GM21576 (cell line): ENCODE results near the gene TMEM87B.

Experiments
- ATAC-seq: cut with Tn5 transposase; IDR thresholded peaks from one replicate; pipeline ENCODE4 v1.9.1; 2021; ENCODE audit warnings: mild to moderate bottlenecking, moderate library complexity; ENCODE audit not compliant: unreplicated experiment

Gene TMEM87B, protein sequence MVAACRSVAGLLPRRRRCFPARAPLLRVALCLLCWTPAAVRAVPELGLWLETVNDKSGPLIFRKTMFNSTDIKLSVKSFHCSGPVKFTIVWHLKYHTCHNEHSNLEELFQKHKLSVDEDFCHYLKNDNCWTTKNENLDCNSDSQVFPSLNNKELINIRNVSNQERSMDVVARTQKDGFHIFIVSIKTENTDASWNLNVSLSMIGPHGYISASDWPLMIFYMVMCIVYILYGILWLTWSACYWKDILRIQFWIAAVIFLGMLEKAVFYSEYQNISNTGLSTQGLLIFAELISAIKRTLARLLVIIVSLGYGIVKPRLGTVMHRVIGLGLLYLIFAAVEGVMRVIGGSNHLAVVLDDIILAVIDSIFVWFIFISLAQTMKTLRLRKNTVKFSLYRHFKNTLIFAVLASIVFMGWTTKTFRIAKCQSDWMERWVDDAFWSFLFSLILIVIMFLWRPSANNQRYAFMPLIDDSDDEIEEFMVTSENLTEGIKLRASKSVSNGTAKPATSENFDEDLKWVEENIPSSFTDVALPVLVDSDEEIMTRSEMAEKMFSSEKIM

DNA sequence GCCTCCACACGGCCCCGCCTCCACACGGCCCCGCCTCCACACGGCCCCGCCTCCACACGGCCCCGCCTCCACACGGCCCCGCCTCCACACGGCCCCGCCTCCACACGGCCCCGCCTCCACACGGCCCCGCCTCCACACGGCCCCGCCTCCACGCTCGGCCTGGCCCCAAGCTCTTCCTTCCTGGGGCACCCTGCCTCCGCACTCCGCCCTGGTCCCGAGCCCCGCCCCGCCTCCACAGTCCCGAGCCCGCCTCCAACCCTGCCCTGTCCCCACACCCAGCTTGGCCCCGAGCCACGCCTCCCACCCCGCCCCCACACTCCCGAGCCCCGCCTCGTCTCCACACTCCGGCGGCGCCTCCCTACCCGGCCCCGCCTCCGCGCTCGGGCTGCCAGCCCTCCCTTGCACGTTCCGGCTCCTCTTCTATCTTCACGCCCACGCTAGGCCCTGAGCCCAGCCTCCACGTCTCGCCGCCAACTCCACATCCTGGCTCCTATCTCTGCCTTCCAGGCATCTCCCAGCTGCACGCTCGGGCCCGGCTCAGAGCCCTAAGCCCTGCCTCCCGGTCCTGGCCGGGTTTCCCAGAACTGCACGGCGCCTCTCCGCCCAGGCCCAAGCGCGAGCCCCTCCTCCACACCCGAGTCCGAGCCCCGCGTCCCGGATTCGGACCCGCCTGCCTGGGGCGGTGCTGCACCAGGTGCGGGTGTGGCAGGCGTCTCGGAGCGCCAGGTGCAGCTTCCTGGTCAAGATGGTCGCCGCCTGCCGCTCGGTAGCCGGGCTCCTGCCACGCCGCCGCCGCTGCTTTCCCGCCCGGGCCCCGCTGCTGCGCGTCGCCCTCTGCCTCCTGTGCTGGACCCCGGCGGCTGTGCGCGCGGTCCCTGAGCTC, at the start of gene TMEM87B:
Gene TMEM87B, plus strand, starts transcription at position 423 of the 883 bp plus-strand sequence. Its CDS starts 323 bp downstream, at position 746.
- ATAC-seq: peak; percentile 50

DNA sequence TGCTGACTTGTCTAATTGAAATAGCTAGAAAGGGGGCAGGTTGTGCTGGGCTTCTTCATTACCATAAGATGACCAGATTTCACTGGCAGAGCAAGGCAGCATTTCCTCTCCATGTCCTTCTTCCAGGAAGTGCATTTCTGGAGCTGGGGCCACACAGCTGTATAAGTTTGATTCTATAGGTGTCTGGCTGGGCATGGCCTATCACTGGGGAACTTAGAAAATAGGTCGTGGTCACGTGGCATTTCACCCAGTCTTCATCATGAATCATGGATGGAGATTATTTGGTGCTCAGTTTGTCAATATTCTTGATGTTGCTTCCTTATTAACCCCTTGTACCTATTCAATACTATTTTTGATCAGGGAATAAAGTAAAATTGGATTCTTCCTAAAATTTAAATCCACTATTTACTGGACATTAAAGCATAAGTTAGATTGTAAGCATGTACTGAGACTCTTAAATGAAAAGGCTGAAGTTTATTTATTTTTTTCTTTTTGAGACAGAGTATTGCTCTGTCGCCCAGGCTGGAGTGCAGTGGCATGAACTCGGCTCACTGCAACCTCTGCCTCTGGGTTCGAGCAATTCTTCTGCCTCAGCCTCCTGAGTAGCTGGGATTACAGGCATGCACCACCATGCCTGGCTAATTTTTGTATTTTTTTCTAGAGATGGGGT, 49.5 kb upstream of the TMEM87B start:
- ATAC-seq: no peak

DNA sequence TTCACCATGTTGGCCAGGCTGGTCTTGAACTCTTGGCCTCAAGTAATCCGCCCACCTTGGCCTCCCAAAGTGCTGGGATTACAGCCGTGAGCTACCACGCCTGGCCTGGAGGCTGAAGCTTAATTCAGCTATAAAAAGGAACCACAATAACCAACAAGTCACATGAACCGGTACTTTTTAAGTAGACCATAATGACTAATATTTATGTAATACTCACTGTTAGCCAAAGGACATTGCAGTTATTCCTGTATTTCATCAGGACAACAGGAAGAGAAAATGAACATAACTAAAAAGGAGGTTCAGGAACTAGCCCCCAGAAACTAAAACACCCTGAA, 49.0 kb upstream of the TMEM87B start:
- no peak for ATAC-seq

DNA sequence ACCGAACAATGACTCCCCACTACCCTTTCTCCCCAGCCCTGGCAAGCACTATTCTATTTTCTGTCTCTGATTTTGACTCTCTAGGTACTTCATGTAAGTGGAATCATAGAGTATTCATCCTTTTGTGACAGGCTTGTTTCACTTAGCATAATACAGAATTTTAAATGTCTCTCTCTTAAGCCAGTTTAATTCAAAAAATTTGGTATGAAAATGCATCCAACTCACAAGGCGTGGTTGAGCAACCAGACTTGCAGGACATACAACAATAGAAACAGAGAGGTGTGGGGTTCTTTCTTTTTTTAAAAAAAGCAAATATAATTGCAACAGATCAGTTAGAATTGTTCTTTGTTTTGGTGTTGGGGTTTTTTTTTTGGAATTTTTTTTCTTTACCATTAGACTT, 47.6 kb upstream of the TMEM87B start:
- no peak for ATAC-seq

DNA sequence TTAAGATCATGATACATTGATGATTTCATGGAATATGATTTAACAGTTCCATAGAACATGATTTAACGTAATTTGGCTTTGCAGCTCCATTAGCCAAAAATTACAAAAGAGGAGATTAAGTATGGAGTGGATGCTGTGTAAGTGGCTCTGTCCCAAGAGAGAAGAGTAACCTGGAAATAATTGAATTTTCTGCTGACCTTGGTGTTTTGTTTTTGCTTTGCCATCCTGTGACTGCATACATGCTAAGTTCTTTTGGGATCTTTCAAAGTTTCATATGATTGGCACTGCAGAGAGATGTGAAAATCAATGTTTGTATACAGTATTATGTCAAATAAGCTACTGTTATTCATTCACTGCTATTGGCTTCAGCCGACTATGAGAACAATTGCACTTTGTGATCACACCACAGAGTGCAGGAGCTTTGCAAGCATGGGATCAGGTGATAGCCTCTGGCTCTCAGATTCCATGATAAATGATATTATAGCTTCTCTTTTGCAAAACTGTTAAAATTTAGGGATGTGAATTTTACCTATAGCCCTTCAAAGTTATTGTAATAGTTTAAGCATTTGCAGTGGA, 46.1 kb upstream of the TMEM87B start:
- no peak for ATAC-seq

DNA sequence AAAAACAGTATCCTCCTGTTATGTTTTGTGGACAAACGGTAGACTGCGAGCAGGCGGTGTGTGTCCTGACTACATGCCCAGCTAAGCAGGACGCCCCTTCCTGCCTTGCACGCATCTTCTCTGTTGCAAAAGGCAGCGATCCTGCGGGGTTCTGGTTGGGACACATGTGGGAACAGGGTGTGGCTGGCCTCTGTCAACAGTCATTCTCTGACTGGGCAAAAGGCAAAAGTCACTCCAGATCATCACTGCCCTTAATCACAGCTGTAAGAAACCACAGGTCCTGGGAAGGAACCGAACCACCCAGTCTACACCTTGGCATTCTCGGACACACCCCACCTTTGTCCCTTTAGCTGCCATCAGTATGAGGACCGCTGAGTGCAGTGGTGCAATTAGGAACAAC, 44.3 kb upstream of the TMEM87B start:
- no peak for ATAC-seq

DNA sequence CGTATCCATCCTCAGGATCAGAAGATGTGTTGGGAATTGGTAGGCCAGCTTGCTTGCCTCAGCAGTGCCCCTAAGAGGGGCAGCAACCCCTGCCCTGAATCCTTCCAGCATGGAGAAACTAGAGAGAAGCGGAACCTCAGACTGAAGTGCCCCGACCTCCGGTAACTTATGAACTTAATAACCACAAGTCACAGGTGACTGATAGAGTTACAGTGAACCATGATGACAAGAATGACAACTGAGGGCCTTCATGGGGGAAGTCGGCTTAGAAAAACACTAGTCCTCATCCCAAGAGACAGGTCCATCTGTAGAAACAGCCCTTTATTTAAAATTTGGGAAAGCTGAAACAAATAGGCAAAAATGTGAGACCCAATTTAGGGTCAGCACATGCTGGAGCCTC, 42.5 kb upstream of the TMEM87B start:
- no peak for ATAC-seq

DNA sequence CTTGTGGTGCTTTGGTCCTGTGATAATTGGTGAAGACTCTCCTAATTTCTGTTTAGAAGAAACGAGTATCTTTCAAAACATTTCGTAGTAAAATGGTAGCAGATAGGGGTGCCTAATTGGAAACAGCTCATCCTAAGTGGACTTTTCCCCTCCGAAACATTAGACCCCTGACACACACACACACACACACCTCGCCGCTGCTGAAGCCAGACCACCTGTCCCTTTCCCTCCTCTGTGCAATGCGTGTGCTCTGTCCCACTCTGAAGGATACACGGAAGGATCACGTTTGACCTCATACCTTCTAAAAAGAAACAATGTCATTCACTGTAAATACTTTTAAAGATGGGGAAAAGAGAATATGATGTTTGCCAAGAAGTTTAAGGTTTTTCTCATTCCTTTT, 36.2 kb upstream of the TMEM87B start:
- ATAC-seq: no peak

DNA sequence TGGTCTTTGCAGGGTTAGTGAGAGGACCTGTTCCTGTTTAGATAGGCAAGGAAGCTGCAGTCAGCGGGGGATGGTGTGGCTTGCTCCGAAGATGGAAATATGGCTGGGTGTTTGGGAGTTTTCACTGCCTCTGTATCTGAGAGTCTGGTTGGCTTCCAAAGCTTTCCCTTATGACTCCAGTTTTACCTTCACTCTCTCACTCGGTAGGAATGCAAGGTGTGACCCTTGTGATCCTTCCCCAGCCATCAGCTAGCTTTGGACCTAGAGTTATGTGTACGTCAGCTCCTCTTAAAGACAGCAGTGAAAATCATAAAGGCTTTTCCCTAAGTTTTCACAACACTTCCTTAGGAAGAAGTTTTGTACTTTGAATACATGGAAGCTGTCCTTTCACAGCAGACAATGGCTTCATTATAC, 35.5 kb upstream of the TMEM87B start:
- ATAC-seq: no peak

DNA sequence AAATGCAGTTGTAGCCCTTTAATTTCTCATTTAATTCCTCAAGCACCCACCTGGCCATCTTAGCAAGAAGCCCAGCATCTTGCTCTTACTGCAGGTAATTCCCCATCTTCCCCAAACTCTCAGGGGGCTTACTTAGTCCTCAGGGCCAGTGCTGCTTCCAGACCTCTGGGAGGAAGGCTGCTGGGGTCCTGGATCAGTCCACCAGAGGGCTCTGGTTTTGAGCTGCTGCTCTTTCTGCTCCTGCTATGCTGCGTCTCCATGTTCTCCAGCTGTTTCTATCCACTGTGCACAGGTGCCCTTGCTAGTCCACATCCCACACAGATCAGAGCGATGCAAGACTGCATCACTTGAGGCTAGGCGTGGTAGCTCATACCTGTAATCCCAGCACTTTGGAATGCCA, 34.5 kb upstream of the TMEM87B start:
- no peak for ATAC-seq

DNA sequence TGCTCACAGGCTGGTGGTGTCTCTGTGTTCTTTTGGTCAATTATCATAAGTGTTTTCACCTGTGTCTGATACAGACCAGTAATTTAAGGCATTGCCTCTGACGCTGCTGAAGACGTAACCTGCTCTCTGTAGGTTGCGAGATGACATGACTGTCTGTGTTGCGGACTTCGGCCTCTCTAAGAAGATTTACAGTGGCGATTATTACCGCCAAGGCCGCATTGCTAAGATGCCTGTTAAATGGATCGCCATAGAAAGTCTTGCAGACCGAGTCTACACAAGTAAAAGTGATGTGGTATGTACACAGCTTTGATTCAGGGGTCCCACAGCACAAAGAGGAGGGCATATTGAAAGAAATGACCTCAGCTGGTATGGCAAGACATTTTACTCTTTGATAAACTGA, 33.8 kb upstream of the TMEM87B start:
- no peak for ATAC-seq

DNA sequence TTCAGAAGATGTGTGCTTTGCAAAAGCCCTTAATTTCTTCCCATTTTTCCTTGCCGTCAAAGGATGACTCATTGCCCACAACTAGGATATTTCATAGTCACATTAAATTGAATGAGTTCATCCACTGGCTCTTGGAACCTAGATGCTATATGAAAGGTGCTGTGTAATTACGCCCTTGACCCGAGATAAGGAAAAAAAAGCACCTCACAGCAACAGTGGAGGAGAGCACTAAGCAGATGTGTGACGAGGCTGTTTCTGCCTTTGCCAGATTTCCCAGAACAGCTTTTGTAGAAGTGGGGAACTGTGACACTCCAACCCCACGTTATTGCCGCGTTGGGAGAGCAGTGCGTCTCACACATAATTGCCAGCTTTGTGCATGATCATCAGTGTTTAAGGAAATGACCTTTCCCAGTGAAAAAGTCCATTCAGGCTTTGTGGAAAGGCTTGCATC, 33.3 kb upstream of the TMEM87B start:
- ATAC-seq: no peak

DNA sequence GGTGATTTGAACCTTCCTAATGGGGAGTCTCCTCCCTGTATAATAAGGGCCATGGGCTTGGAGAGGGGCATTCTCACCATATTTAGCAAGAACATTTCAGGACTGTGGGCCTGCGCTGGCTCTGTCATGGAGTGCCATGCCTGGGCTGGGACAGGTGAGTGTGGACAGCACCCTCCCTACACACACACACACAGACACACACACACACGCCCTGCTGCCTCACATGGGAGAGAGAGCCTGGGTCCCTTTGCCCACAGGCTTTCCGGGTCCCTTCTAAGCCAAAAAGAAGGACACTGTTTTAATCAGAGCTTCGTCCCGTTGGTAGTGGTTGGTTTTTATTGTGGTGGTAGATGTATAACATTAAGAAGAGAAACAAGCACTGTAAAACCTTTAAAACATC, 31.4 kb upstream of the TMEM87B start:
- no peak for ATAC-seq

DNA sequence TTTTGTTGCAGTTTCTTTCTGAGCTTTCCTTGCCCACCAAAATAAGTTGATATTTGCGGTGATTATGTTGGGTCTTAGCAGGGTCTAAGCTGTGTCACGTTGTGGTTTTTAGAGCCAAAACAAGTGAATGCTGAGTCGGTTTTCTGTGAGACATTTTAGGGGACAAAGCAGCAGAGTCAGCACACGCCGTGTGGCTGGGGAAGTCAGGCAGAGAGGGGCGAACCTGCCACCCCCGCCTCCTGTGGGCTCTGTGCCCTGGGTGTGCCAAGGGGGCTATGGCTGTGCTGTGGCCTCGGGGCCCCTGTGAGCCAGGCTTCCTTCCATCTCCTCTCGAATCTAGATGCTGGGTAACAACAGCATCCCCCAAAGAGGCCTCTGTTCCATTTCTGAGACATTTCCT, 30.8 kb upstream of the TMEM87B start:
- no peak for ATAC-seq

DNA sequence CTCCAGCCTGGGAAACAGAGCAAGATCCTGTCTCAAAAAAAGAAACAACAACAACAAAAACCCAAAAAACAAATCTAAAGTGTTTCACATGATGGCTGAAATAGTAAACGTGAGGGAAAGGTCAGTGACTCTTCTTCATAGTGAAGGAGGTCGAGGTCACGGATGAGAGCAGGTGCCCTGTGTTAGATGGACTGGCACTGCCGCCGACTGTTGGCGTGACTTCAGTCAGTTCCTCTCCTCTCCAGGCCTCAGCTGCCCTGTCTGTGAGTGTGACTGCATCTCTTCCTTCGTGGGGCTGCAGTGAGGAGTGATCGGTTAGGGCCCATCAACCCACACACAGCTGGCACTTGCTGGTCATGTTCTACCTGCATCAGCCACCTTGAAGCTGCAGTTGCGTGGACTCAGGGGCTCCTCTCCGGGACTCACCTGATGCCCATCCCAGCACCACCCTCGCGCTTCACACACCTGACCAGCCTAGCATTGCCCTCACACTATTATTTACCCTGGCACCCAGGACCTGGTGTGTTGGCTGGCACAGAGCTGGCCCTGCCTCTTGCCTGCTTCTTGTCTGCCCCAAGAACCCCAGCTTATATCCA, 30.1 kb upstream of the TMEM87B start:
- ATAC-seq: no peak

DNA sequence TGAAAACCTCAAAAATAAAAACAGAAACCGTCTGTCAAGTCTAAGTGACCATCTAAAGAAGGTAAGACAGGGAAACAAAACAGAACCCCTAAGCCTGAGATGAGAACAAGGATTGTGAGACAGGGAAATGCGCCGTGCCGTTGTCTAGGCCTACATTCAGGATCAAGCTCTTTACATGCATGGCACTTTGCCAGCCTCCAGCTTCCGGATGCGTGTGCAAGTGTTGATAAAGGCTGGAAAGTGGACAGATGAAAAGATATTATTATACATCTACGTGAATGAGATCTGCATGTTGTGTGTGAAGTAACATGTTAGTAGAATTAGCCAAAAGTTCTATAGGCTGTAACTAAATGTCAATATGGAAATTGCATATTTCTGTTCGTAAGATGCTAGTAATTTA, 28.6 kb upstream of the TMEM87B start:
- no peak for ATAC-seq

DNA sequence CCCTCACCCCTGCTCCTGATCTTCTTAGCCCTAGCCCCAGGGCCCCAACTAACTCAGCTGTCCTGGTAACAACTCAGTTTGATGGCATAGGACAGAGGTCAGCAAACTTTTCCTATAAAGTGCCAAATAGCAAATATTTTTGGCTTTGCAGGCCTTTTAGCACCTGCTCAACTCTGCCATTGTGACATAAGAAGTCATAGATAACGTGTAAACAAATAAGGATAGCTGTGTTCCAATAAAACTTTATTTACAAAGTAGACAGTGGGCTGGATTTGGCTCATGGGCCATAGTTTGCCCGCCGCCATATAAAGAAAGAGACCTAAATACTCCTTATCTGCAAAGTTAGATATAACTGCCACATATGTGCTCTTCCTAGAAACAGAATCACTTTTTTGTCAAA, 27.3 kb upstream of the TMEM87B start:
- no peak for ATAC-seq

DNA sequence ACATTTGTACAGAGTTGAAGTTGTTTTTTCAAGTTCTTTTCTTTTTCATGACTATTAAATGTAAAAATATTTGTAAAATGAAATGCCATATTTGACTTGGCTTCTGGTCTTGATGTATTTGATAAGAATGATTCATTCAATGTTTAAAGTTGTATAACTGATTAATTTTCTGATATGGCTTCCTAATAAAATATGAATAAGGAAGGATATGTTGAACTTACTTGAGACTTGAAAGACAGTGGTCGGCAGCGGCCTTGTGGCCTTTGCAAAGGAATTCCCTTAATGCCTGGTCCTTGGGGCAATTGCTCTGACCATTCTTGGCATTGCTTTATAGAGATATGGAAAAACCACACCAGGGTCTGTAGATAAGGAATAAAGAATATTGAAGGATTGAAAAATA, 25.9 kb upstream of the TMEM87B start:
- no peak for ATAC-seq

DNA sequence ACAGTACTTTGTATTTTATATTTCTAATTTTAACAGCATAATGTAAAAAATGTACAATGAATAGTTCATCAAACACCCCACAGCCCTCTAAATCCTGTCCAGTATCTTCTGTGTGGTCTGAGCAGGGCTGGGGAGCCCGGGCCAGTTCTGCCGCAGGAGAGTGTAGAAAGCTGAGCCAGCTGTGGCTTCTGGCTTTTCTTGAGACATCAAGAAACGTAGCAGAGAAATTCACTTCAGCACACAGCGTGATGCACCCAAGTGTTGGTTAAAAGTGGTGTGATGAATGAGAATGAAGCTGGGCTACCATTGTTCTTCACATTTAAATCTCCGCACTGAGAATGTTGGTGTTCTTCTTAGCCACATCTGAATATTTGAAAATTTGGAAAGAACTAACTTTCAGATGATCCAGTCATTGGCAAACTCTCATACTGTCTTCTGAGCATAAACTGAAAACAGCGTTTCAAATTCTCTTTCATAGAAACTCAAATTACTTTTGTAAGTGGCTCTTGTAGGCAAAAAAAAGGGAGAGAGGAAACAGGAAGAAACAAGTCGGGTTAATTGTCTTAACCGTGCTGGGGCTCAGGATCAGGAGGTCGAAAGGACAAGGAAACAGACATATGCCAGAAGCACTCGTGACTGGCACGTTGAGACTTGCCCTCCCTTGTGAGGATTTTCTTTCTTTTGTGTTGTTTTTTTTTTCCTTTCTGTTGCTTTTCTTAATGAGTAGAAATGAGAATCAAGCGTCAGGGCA, 23.4 kb upstream of the TMEM87B start:
- no peak for ATAC-seq

DNA sequence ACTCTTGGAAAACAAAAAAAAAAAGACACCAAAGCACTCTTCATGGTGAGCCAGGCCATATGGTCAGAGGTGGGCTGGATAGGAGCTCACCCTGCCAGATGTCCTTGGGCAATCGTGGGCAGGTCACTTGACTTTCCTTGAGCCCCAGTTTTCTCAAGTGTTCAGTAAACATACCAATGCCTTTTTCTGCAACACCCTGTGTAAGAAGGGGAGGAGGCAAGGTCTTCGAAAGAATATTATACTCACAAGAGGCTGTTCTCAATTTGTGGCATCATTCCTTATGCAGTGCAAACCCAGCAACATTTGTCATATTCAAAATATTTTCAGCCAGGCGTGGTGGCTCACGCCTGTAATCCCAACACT, 22.9 kb upstream of the TMEM87B start:
- no peak for ATAC-seq
